ENCODE measurements around the gene ETS2. TPM values are rescaled to one million over a fixed set of nuclear protein-coding genes. Genes with fewer than 3 reads are reported as not detected.

Gene ETS2
- total and polyA plus RNA-seq, 2 of the 4 experiments (the other 2 are of a cell fraction): 21.3 to 21.7 TPM

DNA sequence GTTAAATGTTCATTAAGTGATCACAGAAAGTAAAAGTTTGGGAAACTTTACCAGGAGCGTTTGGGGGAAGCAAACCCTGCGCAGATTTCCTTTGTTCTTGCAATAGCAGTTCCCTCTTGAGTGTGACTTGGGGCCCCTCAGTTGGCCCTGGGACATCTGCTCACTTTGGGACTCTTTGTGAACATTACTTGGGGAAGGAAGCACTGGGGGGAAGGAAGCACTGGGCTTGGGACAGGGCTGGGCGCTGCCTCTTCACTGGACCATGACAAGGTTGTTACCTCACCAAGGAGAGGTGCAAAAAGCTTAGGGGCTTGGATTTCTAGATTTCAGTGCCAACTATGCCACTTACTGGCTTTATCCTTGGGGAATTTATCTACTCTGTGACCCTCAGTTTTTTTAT, 63.5 kb downstream of the ETS2 start:
- DNase-seq (no peak), ATAC-seq (ENCODE audit: low read depth) (no peak)
- Histone ChIP-seq H3K4me2 (ENCODE audit: low read depth, low read length) (no peak overlapping the region), H3K56ac (ENCODE audit: extremely low read depth, insufficient read depth, low read length) (no peak overlapping the region), H3K36me3 (ENCODE audit: control insufficient read depth, insufficient read depth, low read length) (no peaks in the 10 kb centered on the region), H2BK15ac (ENCODE audit: low read depth, low read length) (no peak overlapping the region), H3K9me3 (ENCODE audit: control insufficient read depth, insufficient read depth, low read length) (no peaks in the 10 kb centered on the region), H3K23ac (ENCODE audit: low read depth, low read length) (no peak overlapping the region), H3K27ac (ENCODE audit: insufficient read depth, low read length) (no peak overlapping the region), H3K14ac (replicated peaks; ENCODE audit: low read depth, low read length) (no peak overlapping the region), H3K9ac (ENCODE audit: low read depth, low read length) (no peak overlapping the region), H2AK5ac (ENCODE audit: low read depth, low read length) (peak overlapping the region; percentile 23; the same call in 1 of the 2 replicates), H2BK120ac (ENCODE audit: low read depth, low read length) (no peak overlapping the region), H2AK9ac (replicated peaks; ENCODE audit: low read depth, low read length, poor library complexity) (no peak overlapping the region), H4K8ac (ENCODE audit: low read depth in 2 of 2, low read length in 2 of 2) (no peak overlapping the region), H3K4me1 (ENCODE audit: control insufficient read depth, insufficient read depth, low read length) (no peaks in the 10 kb centered on the region), H3K27me3 (ENCODE audit: control insufficient read depth, insufficient read depth, low read length) (no peaks in the 10 kb centered on the region), H3K4ac (ENCODE audit: low read depth, low read length) (no peak overlapping the region), H3K4me3 (ENCODE audit: insufficient read depth, low read depth, low read length) (no peak overlapping the region), H3K18ac (ENCODE audit: low read depth, low read length) (no peak overlapping the region), H4K91ac (ENCODE audit: insufficient read depth, low read depth, low read length) (no peak overlapping the region), H4K20me1 (ENCODE audit: insufficient read depth, low read length) (no peaks in the 10 kb centered on the region), H3K79me1 (ENCODE audit: low read depth in 1 of 2, low read length in 2 of 2) (no peaks in the 10 kb centered on the region), H2AFZ (replicated peaks; ENCODE audit: low read length, poor library complexity) (no peak overlapping the region), H2BK5ac (ENCODE audit: low read depth, low read length, poor library complexity, severe bottlenecking) (no peak overlapping the region), H3K9me1 (ENCODE audit: insufficient read depth, low read length) (no peaks in the 10 kb centered on the region), H2BK20ac (ENCODE audit: low read depth, low read length) (no peak overlapping the region), H4K5ac (ENCODE audit: low read depth, low read length) (no peak overlapping the region)
- dilution Hi-C loops (cut with HindIII; ENCODE audit: low sequenced_read_pairs, unreplicated experiment) (no loop called here), intact Hi-C loops (cut with micrococcal nuclease) (no loop called here), in situ Hi-C loops (cut with MboI; ENCODE audit: low sequenced_read_pairs) (no loop called here)
- ChIA-PET POLR2A (ENCODE audit: unreplicated experiment) (no interaction called here), CTCF (no interaction called here)
- TF ChIP-seq, protein P1, sequence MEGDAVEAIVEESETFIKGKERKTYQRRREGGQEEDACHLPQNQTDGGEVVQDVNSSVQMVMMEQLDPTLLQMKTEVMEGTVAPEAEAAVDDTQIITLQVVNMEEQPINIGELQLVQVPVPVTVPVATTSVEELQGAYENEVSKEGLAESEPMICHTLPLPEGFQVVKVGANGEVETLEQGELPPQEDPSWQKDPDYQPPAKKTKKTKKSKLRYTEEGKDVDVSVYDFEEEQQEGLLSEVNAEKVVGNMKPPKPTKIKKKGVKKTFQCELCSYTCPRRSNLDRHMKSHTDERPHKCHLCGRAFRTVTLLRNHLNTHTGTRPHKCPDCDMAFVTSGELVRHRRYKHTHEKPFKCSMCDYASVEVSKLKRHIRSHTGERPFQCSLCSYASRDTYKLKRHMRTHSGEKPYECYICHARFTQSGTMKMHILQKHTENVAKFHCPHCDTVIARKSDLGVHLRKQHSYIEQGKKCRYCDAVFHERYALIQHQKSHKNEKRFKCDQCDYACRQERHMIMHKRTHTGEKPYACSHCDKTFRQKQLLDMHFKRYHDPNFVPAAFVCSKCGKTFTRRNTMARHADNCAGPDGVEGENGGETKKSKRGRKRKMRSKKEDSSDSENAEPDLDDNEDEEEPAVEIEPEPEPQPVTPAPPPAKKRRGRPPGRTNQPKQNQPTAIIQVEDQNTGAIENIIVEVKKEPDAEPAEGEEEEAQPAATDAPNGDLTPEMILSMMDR (conservative IDR thresholded peaks at IDR 0.05; ENCODE audit: low read depth, low read length): no peak
- TF ChIP-seq RFX5 (IDR thresholded peaks at IDR 0.05; ENCODE audit: low read depth, low read length) (no peak), BHLHE40 (IDR thresholded peaks at IDR 0.05; ENCODE audit: low read depth, low read length) (no peak), NFE2L2 (IDR thresholded peaks at IDR 0.05; ENCODE audit: low read depth, low read length) (no peak), SMC3 (IDR thresholded peaks at IDR 0.05; ENCODE audit: low read depth, low read length) (no peak), MXI1 (IDR thresholded peaks at IDR 0.05; ENCODE audit: borderline replicate concordance, low read depth, low read length) (no peak), RAD21 (IDR thresholded peaks at IDR 0.05; ENCODE audit: low read length) (no peak)
- TF ChIP-seq, protein P2, sequence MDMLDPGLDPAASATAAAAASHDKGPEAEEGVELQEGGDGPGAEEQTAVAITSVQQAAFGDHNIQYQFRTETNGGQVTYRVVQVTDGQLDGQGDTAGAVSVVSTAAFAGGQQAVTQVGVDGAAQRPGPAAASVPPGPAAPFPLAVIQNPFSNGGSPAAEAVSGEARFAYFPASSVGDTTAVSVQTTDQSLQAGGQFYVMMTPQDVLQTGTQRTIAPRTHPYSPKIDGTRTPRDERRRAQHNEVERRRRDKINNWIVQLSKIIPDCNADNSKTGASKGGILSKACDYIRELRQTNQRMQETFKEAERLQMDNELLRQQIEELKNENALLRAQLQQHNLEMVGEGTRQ (IDR thresholded peaks at IDR 0.05; ENCODE audit: low read depth, low read length): no peak
- BruUV-seq (replicated peaks): no TSS peak
- no CpG with 5 or more reads among the region's 3 CpGs for WGBS, 2 experiments (ENCODE audit: extremely low coverage in 2 of 2, insufficient read length in 1 of 2)

Data from IMR-90 (cell line).